GM19043 (cell line): ENCODE measurements around the gene SLC7A10.
"Not testable (repeated sequence)": the region's sequence is repeated elsewhere in the genome, so short reads cannot be mapped to it uniquely, and the experiment has no call there.

ENCODE experiments used
- ATAC-seq: cut with Tn5 transposase; IDR thresholded peaks from one replicate; pipeline ENCODE4 v1.9.1; 2021; ENCODE audit warnings: low read depth; ENCODE audit not compliant: unreplicated experiment

Gene SLC7A10

GRCh38 chr19:33204136-33204973 is 21.3 kb downstream of the SLC7A10 start:
- no peak for ATAC-seq

GRCh38 chr19:33203529-33203928 is 22.1 kb downstream of the SLC7A10 start:
- no peak for ATAC-seq

- no peak for ATAC-seq
Observed at GRCh38 chr19:33202546-33203507, 22.8 kb downstream of the SLC7A10 start.

- no peak for ATAC-seq
Observed at GRCh38 chr19:33201886-33202545, 23.6 kb downstream of the SLC7A10 start.

GRCh38 chr19:33201473-33201872 is 24.2 kb downstream of the SLC7A10 start:
- no peak for ATAC-seq

GRCh38 chr19:33199441-33200265 is 26.0 kb downstream of the SLC7A10 start:
- no peak for ATAC-seq

- no peak for ATAC-seq
Observed at GRCh38 chr19:33198169-33198568, 27.5 kb downstream of the SLC7A10 start.

- no peak for ATAC-seq
Observed at GRCh38 chr19:33197591-33198000, 28.1 kb downstream of the SLC7A10 start.

- ATAC-seq: no peak
Observed at GRCh38 chr19:33196446-33197193, 29.0 kb downstream of the SLC7A10 start.

- ATAC-seq: no peak
Observed at GRCh38 chr19:33195645-33196347, 29.9 kb downstream of the SLC7A10 start.

GRCh38 chr19:33194886-33195644 is 30.6 kb downstream of the SLC7A10 start:
- ATAC-seq: no peak

- no peak for ATAC-seq
Observed at GRCh38 chr19:33194532-33194885, 31.1 kb downstream of the SLC7A10 start.

- ATAC-seq: no peak
Observed at GRCh38 chr19:33193865-33194362, 31.7 kb downstream of the SLC7A10 start, which contains the start of gene LRP3. Gene LRP3 (plus strand): TSS chr19:33194330. CDS start chr19:33194786, 456 bp downstream.

- ATAC-seq: no peak
Observed at GRCh38 chr19:33193269-33193864, 32.3 kb downstream of the SLC7A10 start.

GRCh38 chr19:33192010-33192409 is 33.6 kb downstream of the SLC7A10 start:
- ATAC-seq: no peak

GRCh38 chr19:33191501-33191900 is 34.1 kb downstream of the SLC7A10 start:
- ATAC-seq: no peak

- not testable (repeated sequence) for ATAC-seq
Observed at GRCh38 chr19:33191092-33191491, 34.6 kb downstream of the SLC7A10 start.
